Colonic mucosa (tissue), 4 donors: ENCODE results near the gene HSPA14. TPM values are rescaled to one million over a fixed set of nuclear protein-coding genes. Genes with fewer than 3 reads are reported as not detected.

Experiments used
- DNase-seq: peaks from one replicate; pipeline ENCODE4 v3.0.0-alpha.2; 2020
- H3K27ac ChIP-seq: fragments of 200-600 bp; one replicate; pipeline ENCODE4 v1.8.0; 2021
- H3K27me3 ChIP-seq: fragments of 200-600 bp; one replicate; pipeline ENCODE4 v1.8.0; 2021
- H3K36me3 ChIP-seq: fragments of 200-600 bp; one replicate; pipeline ENCODE4 v1.8.0; 2021
- H3K4me1 ChIP-seq: fragments of 200-600 bp; one replicate; pipeline ENCODE4 v1.8.0; 2021; ENCODE audit warnings: mild to moderate bottlenecking
- H3K4me3 ChIP-seq: fragments of 200-600 bp; one replicate; pipeline ENCODE4 v1.8.0; 2021
- H3K9ac ChIP-seq, 2 donors: one replicate each; pipeline ENCODE4 v1.7.0; 2013; ENCODE audit warnings: control low read depth in 2 of 2, low read depth in 2 of 2, low read length in 2 of 2
- H3K9me3 ChIP-seq: fragments of 200-600 bp; one replicate; pipeline ENCODE4 v1.8.0; 2021
- CTCF ChIP-seq: fragments of 200-600 bp; IDR thresholded peaks from one replicate; pipeline ENCODE4 v1.8.0; 2022; ENCODE audit warnings: antibody characterized with exemption, mild to moderate bottlenecking
- intact Hi-C: fragments of 100-400 bp; cut with DNase I; formaldehyde crosslinking; loops from one replicate; pipeline ENCODE4 v1.14.1; 2022
- total RNA-seq, 2 donors: library from RNA; stranded (reverse); fragmentation: NEBNext Ultra II Directional in 1 of 2; extraction: Animal tissue kit (Norgen Biotek cat#: 25700) in 1 of 2; gene quantifications; one replicate each; pipeline ENCODE4 v1.2.1, GENCODE V29; 2021
- donor health status: healthy.
- donor health status: DM: no; HTN: no; CAD: no.
- donor health status: DM: no; HTN: no; CAD: no.

HSPA14 gene
- total RNA-seq, 2 donors from 2014 or later: 18.1 to 20.2 TPM

DNA sequence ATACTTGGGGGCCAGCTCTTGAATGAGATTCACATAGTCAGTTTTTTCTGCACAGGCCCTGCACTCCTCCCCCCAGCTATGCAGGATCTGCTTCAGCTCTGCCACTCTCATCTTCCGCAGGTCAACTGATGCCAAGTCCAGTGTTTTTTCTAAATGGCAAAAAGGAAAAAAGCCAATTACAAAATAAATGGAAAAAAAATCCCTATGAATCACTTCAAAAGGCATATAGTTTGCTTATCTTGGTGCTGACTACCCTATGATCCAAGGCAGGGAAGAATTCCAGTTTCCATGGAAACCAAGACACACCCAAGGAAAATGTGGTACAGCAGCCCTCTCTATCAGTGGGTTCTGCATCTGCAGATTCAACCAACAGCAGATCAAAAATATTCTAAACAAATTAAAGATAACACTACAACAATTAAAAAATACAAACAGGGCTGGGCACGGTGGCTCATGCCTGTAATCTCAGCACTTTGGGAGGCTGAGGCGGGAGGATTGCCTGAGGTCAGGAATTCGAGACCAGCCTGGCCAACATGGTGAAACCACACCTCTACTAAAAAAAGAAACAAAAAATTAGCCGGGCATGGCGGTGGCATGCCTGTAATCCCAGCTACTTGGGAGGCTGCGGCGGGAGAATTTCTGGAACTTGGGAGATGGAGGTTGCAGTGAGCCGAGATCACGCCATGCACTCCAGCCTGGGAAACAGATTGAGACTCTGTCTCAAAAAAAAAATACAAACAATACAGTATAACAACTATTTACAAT, 17.9 kb upstream of the HSPA14 start:
- DNase-seq: no peak
- Histone ChIP-seq H3K27me3 (no peaks in the 10 kb centered on the region), H3K4me3 (no peak overlapping the region), H3K4me1 (no peaks in the 10 kb centered on the region), H3K9me3 (no peaks in the 10 kb centered on the region), H3K36me3 (no peaks in the 10 kb centered on the region), H3K27ac (no peak overlapping the region), H3K9ac (no peak overlapping the region)
- TF ChIP-seq CTCF: no peak
- intact Hi-C loops: loop anchor here (5.0 kb wide), 2 partner anchors 283 to 318 kb away; no protein-coding TSS in a partner anchor

DNA sequence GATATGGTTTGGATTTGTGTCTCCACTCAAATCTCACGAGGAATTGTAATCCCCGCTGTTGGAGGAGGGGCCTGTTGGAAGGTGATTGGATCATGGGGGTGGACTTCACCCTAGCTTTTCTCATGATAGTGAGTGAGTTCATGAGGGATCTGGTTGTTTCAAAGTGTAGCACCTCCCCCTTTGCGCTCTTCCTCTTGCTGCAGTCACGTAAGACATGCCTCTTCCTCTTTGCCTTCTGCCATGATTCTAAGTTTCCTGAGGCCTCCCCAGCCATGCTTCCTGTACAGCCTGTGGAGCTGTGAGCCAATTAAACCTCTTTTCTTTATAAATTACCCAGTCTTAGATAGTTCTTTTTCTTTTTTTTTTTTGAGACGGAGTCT, 17.3 kb upstream of the HSPA14 start:
- H3K27me3 ChIP-seq: no peaks in the 10 kb centered on the region
- TF ChIP-seq CTCF: no peak
- no peaks in the 10 kb centered on the region for H3K9me3 ChIP-seq
- no peak for DNase-seq
- no peaks in the 10 kb centered on the region for H3K36me3 ChIP-seq
- H3K4me1 ChIP-seq: no peaks in the 10 kb centered on the region
- intact Hi-C loops: loop anchor here (5.0 kb wide), 2 partner anchors 283 to 318 kb away; no protein-coding TSS in a partner anchor
- H3K9ac ChIP-seq: no peak overlapping the region
- no peak overlapping the region for H3K27ac ChIP-seq
- no peak overlapping the region for H3K4me3 ChIP-seq

- DNase-seq: no peak
- H3K4me1 ChIP-seq: no peaks in the 10 kb centered on the region
- H3K9ac ChIP-seq: no peak overlapping the region
- H3K9me3 ChIP-seq: no peaks in the 10 kb centered on the region
- intact Hi-C loops: loop anchor here (5.0 kb wide), 2 partner anchors 285 to 320 kb away; no protein-coding TSS in a partner anchor
- no peak for TF ChIP-seq CTCF
- H3K27me3 ChIP-seq: no peaks in the 10 kb centered on the region
- H3K4me3 ChIP-seq: no peak overlapping the region
- no peaks in the 10 kb centered on the region for H3K36me3 ChIP-seq
- H3K27ac ChIP-seq: no peak overlapping the region
Observed at GRCh38 chr10:14821635-14822375, 16.3 kb upstream of the HSPA14 start.

DNA sequence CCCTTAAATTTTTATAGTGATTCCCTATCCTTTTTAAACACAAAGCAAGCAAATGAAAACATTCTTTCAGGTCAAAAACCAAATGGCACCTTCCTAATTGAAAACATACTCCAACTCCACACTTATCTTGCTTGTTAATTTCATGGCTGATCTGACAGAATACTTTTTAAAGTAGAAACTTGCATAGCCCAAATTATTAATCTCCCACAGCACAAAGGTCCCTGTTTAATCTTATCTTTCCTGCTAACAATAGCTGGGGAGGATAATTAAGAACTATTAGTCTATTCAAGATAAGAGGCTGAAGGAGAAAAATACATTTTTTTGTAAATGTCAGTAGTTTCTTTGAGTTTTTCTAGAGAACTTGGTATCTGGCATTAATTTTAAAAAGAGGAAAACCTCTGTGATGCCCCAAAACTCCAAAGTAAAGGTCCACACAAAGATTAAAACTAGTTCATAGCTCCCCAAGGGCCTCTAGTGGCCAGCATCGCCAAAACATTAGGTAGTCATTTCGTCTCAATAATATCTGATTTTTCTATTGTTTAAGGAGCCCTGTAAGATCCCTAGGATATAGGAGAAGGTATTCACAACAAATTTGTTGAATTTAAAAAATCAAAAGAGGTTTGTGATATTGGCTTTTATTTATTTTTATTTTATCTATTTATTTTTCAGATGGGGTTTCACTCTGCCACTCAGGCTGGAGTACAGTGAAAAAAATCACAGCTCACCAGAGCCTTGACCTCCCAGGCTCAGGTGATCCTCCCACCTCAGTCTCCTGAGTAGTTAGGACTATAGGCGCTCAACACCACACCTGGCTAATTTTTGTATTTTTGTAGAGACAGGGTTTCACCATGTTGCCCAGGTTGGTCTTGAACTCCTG, 15.0 kb upstream of the HSPA14 start:
- Histone ChIP-seq H3K4me3 (no peak overlapping the region), H3K4me1 (no peaks in the 10 kb centered on the region), H3K27ac (no peak overlapping the region), H3K36me3 (no peaks in the 10 kb centered on the region), H3K9ac (no peak overlapping the region), H3K27me3 (no peaks in the 10 kb centered on the region), H3K9me3 (no peaks in the 10 kb centered on the region)
- TF ChIP-seq CTCF: peak; percentile 49
- intact Hi-C loops: loop anchor here (5.0 kb wide), 2 partner anchors 286 to 321 kb away; no protein-coding TSS in a partner anchor
- DNase-seq: peak; percentile 34

- Histone ChIP-seq H3K9me3 (no peaks in the 10 kb centered on the region), H3K4me1 (no peaks in the 10 kb centered on the region), H3K36me3 (no peaks in the 10 kb centered on the region), H3K27ac (no peak overlapping the region), H3K27me3 (no peaks in the 10 kb centered on the region), H3K4me3 (no peak overlapping the region), H3K9ac (no peak overlapping the region)
- no peak for DNase-seq
- intact Hi-C loops: loop anchor here (5.0 kb wide), 2 partner anchors 287 to 322 kb away; no protein-coding TSS in a partner anchor
- TF ChIP-seq CTCF: no peak
Observed at GRCh38 chr10:14823966-14824365, 14.1 kb upstream of the HSPA14 start.
